Stimulated activated naive CD4-positive, alpha-beta T cell (primary cell): ENCODE results near the gene KDM5A.
"Not testable (repeated sequence)": the region's sequence is repeated elsewhere in the genome, so short reads cannot be mapped to it uniquely, and the experiment has no call there.

ENCODE experiments used
- DNase-seq, 6 experiments: peaks; one replicate each; lab custom pipeline; 2025; lab: John Stamatoyannopoulos, UW

The KDM5A gene

GRCh38 chr12:238736-239398, 150.3 kb downstream of the KDM5A start:
- no peak for DNase-seq

DNA sequence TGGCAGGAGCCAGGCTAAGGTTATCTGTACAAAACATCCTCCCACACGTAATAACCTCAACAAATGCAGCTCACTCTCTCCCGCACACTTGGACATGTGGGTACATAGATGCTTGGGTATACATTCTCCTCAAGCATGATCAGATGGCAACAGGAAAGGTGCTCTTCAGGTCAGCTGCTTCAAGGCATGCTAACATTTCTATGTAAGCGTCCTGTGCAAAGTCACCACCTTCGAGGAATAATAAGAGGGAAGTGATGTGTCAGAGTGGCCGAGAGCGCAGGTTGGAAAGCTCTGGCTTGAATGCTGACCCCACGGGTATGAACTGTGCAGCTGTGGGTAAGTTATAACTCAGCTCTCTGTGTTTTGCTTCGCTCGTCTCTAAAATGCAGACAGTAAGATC, 151.0 kb downstream of the KDM5A start:
- no peak for DNase-seq

DNA sequence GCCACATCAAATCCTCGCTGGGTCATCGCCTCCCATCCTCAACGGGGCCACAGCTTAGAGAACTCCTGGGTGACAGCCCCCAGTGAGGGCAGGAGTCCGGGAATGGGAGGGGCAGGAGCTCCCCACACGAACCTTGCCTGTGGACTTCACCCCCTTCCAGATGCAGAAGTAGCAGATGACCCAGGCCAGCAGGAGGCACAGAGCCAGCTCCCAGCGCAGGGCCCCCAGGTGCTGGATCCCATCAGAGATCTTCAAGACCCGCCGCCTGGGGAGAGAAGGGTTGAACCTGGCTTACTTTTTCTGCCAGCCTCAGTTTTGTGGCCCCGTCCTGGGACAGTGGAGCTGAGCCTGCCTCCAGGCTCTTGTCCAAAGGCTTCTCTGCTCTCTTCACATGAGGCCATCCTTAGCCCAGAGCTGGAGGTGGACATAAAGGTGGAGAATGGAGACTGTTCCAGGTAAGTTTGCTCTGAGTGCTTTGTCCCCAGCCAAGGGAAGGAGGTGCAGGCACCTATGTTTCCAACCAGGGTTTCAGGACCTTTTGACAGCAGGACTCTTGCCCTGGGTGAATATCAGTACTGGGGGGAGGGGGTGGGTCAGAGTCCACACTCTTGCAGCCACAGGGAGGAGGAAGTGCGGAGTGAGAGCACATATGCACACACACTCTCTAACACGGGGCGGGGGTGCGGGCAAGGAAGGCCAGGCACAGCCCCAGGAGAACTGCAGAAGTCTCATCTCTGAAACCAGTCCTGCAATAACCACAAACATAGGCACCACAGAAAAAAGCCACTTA, 151.9 kb downstream of the KDM5A start:
- DNase-seq: no peak

- DNase-seq: no peak
Measured at GRCh38 chr12:236445-236844, 152.7 kb downstream of the KDM5A start.

GRCh38 chr12:235967-236366, 153.2 kb downstream of the KDM5A start:
- DNase-seq: not testable (repeated sequence)

DNA sequence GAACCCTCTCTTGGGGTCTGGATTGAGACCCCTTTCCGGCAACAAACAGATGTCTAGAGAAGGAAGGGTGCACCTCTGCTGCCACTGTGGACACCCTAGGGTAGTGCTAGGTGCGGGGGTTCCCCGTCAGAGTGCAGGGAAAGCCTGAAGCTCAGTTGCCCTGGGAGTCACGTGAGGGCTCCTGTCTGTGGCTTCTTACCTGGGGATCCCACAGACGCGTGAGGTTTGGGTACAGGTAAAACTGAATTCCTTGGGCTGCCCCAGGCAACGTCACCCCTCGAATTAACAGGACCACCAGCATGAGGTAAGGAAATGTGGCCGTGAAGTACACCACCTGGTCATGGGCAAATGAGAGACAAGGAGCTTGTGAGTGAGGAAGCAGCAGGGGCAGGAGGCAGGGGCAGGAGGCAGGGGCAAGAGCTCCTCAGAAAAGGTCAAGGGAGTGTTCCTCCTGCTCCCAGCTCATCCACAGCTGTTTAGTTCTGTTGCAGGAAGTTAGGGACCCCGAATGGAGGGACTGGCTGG, 154.2 kb downstream of the KDM5A start:
- no peak for DNase-seq

DNA sequence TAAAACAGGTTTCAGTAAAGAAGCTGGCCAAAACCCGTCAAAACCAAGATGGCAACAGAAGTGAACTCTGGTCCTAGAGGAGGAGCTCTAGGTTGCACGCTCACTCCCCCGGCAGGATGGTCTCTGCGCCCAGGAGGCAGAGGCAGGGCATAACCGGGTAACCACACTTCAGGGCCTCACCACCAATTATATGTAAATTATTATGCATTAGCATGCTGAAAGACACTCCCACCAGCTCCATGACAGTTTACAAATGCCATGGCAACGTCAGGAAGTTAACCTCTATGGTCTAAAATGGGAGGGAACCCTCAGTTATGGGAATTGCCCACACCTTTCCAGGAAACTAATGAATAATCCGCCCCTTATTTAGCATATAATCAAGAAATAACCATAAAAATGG, 155.1 kb downstream of the KDM5A start:
- DNase-seq: no peak

DNA sequence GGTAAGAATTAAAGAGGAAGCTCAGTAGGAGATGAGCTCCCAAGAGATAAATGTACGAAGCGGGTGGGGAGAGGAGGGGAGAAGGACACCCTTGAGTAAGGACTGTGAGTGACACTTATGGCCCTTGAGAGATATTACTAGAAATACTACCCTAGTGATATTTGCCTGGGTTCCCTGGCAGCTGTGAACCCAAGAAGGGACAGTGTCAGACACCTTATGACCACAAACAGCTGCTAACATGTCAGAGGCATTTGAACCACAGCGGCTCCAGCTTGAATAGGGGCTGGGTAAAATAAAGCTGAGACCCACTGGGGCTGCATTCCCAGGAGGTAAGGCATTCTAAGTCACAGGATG, 155.5 kb downstream of the KDM5A start:
- DNase-seq: no peak

- no peak for DNase-seq
Measured at GRCh38 chr12:232731-233614, 156.1 kb downstream of the KDM5A start.

- no peak for DNase-seq
Measured at GRCh38 chr12:230925-231671, 158.0 kb downstream of the KDM5A start.
